Ishikawa (cell line): ENCODE data around the gene MPV17.
A peak's percentile ranks its signal among the peaks of the same experiment; 100 is the strongest.

Experiments
- CEBPB ChIP-seq: IDR thresholded peaks from 2 replicates; pipeline ENCODE4 v1.6.1; 2012
- CREB1 ChIP-seq: IDR thresholded peaks from 2 replicates; pipeline ENCODE4 v1.6.1; 2012; ENCODE audit warnings: low read depth
- EGR1 ChIP-seq: IDR thresholded peaks from 2 replicates; pipeline ENCODE4 v1.6.1; 2012
- EP300 ChIP-seq: IDR thresholded peaks from 2 replicates; pipeline ENCODE4 v1.6.1; 2012; ENCODE audit warnings: borderline replicate concordance
- FOXM1 ChIP-seq: IDR thresholded peaks from 2 replicates; pipeline ENCODE4 v1.6.1; 2012; ENCODE audit warnings: low read depth, borderline replicate concordance
- NFIC ChIP-seq: IDR thresholded peaks from 2 replicates; pipeline ENCODE4 v1.6.1; 2012
- RAD21 ChIP-seq: IDR thresholded peaks from 2 replicates; pipeline ENCODE4 v1.6.1; 2012; ENCODE audit warnings: low read depth
- TAF1 ChIP-seq: IDR thresholded peaks from 2 replicates; pipeline ENCODE4 v1.6.1; 2012; ENCODE audit warnings: low read depth, mild to moderate bottlenecking
- TCF12 ChIP-seq: IDR thresholded peaks from 2 replicates; pipeline ENCODE4 v1.6.1; 2012; ENCODE audit warnings: low read depth
- TEAD4 ChIP-seq: IDR thresholded peaks from 2 replicates; pipeline ENCODE4 v1.6.1; 2012
- YY1 ChIP-seq: IDR thresholded peaks from 2 replicates; pipeline ENCODE4 v1.6.1; 2012; ENCODE audit warnings: low read depth
- ZBTB7A ChIP-seq: IDR thresholded peaks from 2 replicates; pipeline ENCODE4 v1.6.1; 2012; ENCODE audit warnings: low read depth
- TF ChIP-seq, protein P1 (sequence below): IDR thresholded peaks from 2 replicates; pipeline ENCODE4 v1.6.1; 2012
- TF ChIP-seq, protein P2 (sequence below): IDR thresholded peaks from 2 replicates; pipeline ENCODE4 v1.6.1; 2012; ENCODE audit warnings: low read depth, mild to moderate bottlenecking
- TF ChIP-seq, protein P3 (sequence below): IDR thresholded peaks from 2 replicates; pipeline ENCODE4 v1.6.1; 2012

MPV17 gene

DNA sequence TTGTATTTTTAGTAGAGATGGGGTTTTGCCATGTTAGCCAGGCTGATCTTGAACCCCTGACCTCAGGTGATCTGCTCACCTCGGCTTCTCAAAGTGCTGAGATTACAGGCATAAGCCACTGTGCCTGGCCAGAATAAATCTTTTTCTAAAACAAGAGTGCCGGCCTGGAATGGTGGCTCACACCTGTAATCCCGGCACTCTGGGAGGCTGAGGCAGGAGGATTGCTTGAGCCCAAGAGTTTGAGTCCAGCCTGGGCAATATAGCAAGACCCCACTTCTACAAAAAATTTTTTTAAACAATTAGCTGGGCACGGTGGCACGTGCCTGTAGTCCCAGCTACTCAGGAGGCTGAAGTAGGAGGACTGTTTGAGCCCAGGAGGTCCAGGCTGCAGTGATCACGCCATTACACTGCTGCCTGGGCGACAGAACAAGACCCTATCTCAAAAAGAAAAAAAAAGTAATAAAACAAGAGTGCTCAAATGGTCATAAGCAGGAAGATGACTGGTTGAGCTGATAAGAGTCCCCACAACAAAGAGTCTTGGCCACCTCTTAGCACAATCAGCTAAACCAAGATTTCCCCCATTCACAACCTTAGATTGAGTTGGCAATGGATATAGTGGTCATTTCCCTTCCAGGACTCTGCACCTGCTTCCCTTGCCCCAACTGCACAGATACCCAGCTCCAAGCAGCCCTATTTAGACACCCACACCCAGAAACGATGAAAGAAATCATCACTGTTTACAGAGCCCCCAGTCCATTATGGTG is 8.8 kb downstream of the MPV17 start:
- TF ChIP-seq, protein P1, sequence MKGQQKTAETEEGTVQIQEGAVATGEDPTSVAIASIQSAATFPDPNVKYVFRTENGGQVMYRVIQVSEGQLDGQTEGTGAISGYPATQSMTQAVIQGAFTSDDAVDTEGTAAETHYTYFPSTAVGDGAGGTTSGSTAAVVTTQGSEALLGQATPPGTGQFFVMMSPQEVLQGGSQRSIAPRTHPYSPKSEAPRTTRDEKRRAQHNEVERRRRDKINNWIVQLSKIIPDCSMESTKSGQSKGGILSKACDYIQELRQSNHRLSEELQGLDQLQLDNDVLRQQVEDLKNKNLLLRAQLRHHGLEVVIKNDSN = no peak
- TF ChIP-seq EP300 = no peak
- TF ChIP-seq RAD21 = no peak
- TF ChIP-seq TAF1 = no peak
- TF ChIP-seq, protein P2, sequence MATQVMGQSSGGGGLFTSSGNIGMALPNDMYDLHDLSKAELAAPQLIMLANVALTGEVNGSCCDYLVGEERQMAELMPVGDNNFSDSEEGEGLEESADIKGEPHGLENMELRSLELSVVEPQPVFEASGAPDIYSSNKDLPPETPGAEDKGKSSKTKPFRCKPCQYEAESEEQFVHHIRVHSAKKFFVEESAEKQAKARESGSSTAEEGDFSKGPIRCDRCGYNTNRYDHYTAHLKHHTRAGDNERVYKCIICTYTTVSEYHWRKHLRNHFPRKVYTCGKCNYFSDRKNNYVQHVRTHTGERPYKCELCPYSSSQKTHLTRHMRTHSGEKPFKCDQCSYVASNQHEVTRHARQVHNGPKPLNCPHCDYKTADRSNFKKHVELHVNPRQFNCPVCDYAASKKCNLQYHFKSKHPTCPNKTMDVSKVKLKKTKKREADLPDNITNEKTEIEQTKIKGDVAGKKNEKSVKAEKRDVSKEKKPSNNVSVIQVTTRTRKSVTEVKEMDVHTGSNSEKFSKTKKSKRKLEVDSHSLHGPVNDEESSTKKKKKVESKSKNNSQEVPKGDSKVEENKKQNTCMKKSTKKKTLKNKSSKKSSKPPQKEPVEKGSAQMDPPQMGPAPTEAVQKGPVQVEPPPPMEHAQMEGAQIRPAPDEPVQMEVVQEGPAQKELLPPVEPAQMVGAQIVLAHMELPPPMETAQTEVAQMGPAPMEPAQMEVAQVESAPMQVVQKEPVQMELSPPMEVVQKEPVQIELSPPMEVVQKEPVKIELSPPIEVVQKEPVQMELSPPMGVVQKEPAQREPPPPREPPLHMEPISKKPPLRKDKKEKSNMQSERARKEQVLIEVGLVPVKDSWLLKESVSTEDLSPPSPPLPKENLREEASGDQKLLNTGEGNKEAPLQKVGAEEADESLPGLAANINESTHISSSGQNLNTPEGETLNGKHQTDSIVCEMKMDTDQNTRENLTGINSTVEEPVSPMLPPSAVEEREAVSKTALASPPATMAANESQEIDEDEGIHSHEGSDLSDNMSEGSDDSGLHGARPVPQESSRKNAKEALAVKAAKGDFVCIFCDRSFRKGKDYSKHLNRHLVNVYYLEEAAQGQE = no peak
- TF ChIP-seq ZBTB7A = no peak
- no peak for TF ChIP-seq TEAD4
- no peak for TF ChIP-seq CREB1
- no peak for TF ChIP-seq FOXM1
- no peak for TF ChIP-seq EGR1
- no peak for TF ChIP-seq YY1
- TF ChIP-seq TCF12 = no peak
- no peak for TF ChIP-seq NFIC
- TF ChIP-seq, protein P3, sequence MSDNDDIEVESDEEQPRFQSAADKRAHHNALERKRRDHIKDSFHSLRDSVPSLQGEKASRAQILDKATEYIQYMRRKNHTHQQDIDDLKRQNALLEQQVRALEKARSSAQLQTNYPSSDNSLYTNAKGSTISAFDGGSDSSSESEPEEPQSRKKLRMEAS = no peak
- TF ChIP-seq CEBPB = no peak

DNA sequence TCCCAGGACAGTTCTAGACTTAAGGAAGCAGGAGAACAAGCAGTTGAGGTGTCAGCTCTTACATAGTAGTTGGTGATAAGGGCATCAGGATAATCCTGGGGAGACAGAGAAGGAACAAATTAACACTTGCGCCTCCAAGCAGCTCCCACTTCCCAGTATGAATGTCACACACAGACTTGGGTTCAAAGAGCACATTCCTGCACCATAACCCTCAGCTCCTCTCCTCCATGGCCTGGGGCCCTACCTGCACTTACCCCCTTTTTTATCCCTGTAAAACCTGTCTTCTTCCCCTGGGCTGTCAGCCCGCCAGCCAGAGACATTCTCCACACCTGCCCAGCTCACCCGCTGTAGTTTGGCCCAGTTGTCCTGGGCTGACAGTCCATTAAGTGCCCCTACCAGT is 10.7 kb downstream of the MPV17 start:
- TF ChIP-seq RAD21 = no peak

DNA sequence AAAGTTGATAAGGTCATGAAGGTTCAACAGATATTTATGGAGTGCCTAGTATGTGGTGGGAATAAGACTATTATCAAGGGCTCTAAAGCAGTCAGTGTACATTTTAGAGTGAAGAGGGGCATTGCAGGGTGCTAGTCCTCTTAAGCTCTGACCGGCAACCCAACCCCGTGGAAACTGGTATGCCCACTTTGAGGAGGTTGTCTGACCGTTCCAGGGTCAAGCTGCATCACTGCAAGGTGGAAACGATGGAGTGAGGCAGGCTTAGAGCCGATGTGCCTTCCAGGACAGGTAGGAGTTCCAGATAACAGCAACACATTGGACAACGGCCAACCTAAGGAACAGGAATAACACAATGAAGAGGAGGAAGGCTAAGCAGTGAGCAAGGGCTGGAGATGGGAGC is 13.2 kb downstream of the MPV17 start:
- TF ChIP-seq CEBPB (no peak), EGR1 (no peak), FOXM1 (no peak), TAF1 (no peak), ZBTB7A (no peak), NFIC (no peak), RAD21 (no peak), TEAD4 (no peak), TCF12 (no peak), CREB1 (no peak), YY1 (no peak), EP300 (no peak)
- TF ChIP-seq, protein P2 = no peak
- TF ChIP-seq, protein P3 = no peak
- TF ChIP-seq, protein P1 = no peak

DNA sequence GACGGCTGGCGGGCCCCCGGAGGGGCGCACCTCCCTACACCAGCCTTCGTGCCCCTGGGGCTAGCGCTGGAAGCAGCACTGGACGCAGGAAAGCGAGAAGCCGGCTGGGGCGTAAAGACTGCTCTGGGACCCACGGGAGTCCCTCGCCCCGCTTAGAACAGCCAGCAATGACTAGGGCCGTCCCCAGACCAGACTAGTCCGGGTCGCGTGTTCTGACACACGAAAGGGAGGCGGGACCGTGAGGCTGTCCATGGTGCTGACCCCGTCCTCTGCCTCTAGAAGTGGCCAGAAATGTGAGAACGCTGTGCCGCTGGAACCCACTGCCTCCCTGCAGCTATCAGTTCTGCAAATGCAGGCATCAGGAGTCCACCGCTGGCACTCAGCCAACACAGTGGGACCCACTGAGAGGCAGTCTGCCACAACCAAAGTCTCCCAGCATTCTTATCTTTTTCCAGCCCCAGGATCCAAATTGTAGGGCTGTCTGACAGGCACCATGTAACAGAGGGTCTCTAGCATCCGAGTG is 14.5 kb downstream of the MPV17 start, which contains the start of gene UCN:
TSS of gene UCN (minus strand) at position 87 of the 523 bp plus-strand sequence. CDS start 550 bp downstream, outside the sequence.
- TF ChIP-seq YY1 = no peak
- TF ChIP-seq, protein P2 = peak; percentile 95
- TF ChIP-seq EGR1 = no peak
- TF ChIP-seq NFIC = peak; percentile 47
- no peak for TF ChIP-seq TAF1
- TF ChIP-seq, protein P3 = peak; percentile 67; the same call in 1 of the 2 replicates
